ENCODE results near the gene CNTN4. TPM values are rescaled to one million over a fixed set of nuclear protein-coding genes. Genes with fewer than 3 reads are reported as not detected.

CNTN4 gene
- total RNA-seq = not detected in 2 replicates

DNA sequence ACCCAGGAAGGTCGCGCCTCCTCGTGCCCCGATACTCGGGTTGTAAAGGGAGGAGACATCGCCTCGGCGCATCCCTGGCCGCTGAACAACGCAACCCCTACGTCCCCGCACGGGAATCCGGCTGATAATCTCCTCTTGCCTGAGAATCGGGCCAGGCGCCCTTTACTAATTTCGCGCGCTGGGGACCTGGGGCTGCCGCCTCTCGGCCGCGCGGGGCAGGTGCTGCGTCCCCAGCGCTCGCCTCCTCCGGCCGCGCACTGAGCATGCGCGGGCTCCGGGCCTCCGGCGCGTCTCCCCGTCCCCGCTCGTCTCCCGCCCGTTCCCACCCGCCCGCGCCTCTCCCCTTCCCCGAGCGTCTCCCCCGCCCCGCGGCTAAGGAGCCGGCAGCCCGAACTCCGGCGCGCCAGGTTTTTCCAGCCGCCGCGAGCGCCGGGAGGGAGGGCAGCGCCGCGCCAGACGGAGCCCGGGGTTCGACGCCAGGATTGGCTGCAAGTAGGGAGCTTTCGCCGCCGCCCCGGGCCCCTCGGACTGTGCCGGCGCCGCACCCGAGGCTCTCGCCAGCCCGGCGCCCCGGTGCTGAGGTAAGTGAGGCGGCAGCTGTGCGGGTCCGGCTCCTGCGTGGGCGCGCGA, at the start of gene CNTN4:
CNTN4 (plus strand) TSS at position 469 of the 630 bp plus-strand sequence.

Data from cardiac atrium fibroblast (primary cell).